ENCODE results near the gene SASH1.

SASH1 gene

DNA sequence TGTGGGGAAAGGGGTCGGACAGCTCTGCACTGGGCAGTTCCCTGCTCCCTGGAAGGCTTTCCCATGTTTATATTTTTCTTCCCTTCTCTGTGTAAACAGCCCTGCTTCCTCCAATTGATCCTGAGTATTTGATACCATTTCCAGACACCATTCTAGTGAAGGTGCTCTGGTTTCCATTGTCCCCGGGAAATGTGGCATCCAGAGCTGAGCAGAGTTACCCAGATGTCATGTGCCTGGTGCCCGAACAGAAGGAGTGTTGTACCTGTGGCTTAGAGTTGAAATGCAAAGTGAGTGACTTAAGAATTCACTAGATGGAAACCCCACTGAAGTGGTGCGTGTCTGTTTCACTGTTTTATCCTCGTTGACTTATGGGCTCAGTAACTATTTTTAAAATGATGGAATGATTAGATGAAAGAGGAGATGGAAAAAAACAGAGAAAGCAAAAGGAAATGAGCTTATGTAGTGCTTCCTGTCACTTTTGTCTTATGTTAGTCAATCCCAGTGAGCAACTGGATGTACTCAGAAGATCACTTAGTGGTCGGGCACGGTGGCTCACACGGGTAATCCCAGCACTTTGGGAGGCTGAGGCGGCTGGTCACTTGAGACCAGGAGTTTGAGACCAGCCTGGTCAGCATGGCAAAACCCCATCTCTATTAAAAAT lies 83.8 kb downstream of the SASH1 start (continued):
- TF ChIP-seq, protein P1, sequence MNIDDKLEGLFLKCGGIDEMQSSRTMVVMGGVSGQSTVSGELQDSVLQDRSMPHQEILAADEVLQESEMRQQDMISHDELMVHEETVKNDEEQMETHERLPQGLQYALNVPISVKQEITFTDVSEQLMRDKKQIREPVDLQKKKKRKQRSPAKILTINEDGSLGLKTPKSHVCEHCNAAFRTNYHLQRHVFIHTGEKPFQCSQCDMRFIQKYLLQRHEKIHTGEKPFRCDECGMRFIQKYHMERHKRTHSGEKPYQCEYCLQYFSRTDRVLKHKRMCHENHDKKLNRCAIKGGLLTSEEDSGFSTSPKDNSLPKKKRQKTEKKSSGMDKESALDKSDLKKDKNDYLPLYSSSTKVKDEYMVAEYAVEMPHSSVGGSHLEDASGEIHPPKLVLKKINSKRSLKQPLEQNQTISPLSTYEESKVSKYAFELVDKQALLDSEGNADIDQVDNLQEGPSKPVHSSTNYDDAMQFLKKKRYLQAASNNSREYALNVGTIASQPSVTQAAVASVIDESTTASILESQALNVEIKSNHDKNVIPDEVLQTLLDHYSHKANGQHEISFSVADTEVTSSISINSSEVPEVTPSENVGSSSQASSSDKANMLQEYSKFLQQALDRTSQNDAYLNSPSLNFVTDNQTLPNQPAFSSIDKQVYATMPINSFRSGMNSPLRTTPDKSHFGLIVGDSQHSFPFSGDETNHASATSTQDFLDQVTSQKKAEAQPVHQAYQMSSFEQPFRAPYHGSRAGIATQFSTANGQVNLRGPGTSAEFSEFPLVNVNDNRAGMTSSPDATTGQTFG (tag by site-specific recombination; IDR thresholded peaks at IDR 0.05; ENCODE audit: borderline replicate concordance), result no peak
- TF ChIP-seq ZNF555 (tag by site-specific recombination; conservative IDR thresholded peaks at IDR 0.05) (no peak), ZNF701 (tag by site-specific recombination; IDR thresholded peaks at IDR 0.05) (no peak), KLF9 (tag by site-specific recombination; IDR thresholded peaks at IDR 0.05; ENCODE audit: low read depth) (no peak), MYNN (tag by site-specific recombination; IDR thresholded peaks at IDR 0.05; ENCODE audit: borderline replicate concordance) (no peak), ZNF433 (tag by site-specific recombination; IDR thresholded peaks at IDR 0.05; ENCODE audit: low read depth) (no peak), ZNF202 (tag by site-specific recombination; IDR thresholded peaks at IDR 0.05; ENCODE audit: borderline replicate concordance) (no peak), IKZF3 (tag by site-specific recombination; IDR thresholded peaks at IDR 0.05) (no peak)
- TF ChIP-seq, protein P2, sequence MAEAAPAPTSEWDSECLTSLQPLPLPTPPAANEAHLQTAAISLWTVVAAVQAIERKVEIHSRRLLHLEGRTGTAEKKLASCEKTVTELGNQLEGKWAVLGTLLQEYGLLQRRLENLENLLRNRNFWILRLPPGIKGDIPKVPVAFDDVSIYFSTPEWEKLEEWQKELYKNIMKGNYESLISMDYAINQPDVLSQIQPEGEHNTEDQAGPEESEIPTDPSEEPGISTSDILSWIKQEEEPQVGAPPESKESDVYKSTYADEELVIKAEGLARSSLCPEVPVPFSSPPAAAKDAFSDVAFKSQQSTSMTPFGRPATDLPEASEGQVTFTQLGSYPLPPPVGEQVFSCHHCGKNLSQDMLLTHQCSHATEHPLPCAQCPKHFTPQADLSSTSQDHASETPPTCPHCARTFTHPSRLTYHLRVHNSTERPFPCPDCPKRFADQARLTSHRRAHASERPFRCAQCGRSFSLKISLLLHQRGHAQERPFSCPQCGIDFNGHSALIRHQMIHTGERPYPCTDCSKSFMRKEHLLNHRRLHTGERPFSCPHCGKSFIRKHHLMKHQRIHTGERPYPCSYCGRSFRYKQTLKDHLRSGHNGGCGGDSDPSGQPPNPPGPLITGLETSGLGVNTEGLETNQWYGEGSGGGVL (tag by site-specific recombination; IDR thresholded peaks at IDR 0.05), result no peak

DNA sequence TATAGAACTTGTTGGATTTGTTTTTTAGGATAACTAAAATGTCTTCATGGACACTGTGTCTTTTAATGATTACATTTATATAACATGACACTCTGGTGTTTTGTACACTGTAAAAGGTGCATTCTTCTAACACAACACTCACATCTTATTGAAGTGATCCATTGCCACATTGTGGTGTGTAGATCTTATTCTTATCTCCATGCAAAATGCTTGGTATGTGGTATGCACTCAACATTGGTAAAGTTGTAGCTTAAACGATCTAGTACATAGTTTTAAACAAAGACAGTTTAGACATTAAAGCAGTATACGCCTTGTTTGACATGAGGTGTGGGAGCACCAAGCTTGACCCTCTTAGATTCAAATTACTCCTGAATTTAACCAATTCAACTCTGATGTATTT lies 84.7 kb downstream of the SASH1 start:
- Histone ChIP-seq H3K36me3 (ENCODE audit: control insufficient read depth in 2 of 2, insufficient read depth in 1 of 2, low read length in 2 of 2) (no peaks in the 10 kb centered on the region), H3K4me1 (ENCODE audit: control insufficient read depth, insufficient read depth, low read length) (no peaks in the 10 kb centered on the region), H3K27ac (ENCODE audit: extremely low read depth, low read depth, low read length) (no peak overlapping the region), H3K4me3 (ENCODE audit: low read depth, low read length) (no peak overlapping the region), H3K9me3 (ENCODE audit: control insufficient read depth, insufficient read depth, low read depth, low read length) (no peaks in the 10 kb centered on the region)
- TF ChIP-seq, protein P3, sequence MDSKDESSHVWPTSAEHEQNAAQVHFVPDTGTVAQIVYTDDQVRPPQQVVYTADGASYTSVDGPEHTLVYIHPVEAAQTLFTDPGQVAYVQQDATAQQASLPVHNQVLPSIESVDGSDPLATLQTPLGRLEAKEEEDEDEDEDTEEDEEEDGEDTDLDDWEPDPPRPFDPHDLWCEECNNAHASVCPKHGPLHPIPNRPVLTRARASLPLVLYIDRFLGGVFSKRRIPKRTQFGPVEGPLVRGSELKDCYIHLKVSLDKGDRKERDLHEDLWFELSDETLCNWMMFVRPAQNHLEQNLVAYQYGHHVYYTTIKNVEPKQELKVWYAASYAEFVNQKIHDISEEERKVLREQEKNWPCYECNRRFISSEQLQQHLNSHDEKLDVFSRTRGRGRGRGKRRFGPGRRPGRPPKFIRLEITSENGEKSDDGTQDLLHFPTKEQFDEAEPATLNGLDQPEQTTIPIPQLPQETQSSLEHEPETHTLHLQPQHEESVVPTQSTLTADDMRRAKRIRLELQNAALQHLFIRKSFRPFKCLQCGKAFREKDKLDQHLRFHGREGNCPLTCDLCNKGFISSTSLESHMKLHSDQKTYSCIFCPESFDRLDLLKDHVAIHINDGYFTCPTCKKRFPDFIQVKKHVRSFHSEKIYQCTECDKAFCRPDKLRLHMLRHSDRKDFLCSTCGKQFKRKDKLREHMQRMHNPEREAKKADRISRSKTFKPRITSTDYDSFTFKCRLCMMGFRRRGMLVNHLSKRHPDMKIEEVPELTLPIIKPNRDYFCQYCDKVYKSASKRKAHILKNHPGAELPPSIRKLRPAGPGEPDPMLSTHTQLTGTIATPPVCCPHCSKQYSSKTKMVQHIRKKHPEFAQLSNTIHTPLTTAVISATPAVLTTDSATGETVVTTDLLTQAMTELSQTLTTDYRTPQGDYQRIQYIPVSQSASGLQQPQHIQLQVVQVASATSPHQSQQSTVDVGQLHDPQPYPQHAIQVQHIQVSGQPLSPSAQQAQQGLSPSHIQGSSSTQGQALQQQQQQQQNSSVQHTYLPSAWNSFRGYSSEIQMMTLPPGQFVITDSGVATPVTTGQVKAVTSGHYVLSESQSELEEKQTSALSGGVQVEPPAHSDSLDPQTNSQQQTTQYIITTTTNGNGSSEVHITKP (tag by site-specific recombination; IDR thresholded peaks at IDR 0.05), result no peak
- TF ChIP-seq ZNF24 (tag by site-specific recombination; IDR thresholded peaks at IDR 0.05) (no peak), ZNF621 (tag by site-specific recombination; IDR thresholded peaks at IDR 0.05) (no peak), ZNF157 (tag by site-specific recombination; IDR thresholded peaks at IDR 0.05) (no peak)
- ChIA-PET POLR2A (interaction anchor here (0.5 kb wide), 1 partner anchor 49 kb away, joined by 3 read pairs; no protein-coding TSS in a partner anchor), CTCF (interaction anchor here (1.2 kb wide), 1 partner anchor 14 kb away, joined by 3 read pairs; no protein-coding TSS in a partner anchor)

DNA sequence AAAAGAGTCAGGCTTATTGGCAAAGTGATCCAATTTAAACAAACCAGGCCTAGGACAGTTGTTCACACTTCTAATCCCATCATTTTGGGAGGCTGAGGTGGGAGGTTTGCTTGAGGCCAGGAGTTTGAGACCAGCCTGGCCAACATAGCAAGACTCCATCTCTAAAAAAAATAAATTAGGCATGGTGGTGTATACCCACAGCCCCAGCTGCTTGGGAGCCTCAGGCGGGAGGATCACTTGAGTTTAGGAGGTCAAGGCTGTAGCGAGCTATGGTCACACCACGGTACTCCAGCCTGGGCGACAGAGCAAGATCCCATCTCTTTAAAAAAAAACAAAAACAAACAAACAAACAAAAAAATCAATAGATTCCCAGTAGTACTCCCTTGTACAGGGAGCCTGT lies 86.8 kb downstream of the SASH1 start:
- Histone ChIP-seq H3K4me3 (ENCODE audit: low read depth, low read length) (no peak overlapping the region), H3K27ac (ENCODE audit: extremely low read depth, low read depth, low read length) (no peak overlapping the region), H3K36me3 (ENCODE audit: control insufficient read depth in 2 of 2, insufficient read depth in 1 of 2, low read length in 2 of 2) (no peaks in the 10 kb centered on the region), H3K9me3 (ENCODE audit: control insufficient read depth, insufficient read depth, low read depth, low read length) (no peaks in the 10 kb centered on the region), H3K4me1 (ENCODE audit: control insufficient read depth, insufficient read depth, low read length) (no peaks in the 10 kb centered on the region)
- CTCF ChIA-PET, result interaction anchor here (0.6 to 1.1 kb wide), 2 partner anchors 31 to 252 kb away, joined by 3 to 4 read pairs; no protein-coding TSS in a partner anchor
- POLR2A ChIA-PET, result no interaction called here
- TF ChIP-seq ZNF629 (tag by site-specific recombination; IDR thresholded peaks at IDR 0.05) (no peak), ZNF184 (tag by site-specific recombination; IDR thresholded peaks at IDR 0.05) (no peak), ZNF366 (tag by site-specific recombination; conservative IDR thresholded peaks at IDR 0.05) (no peak), ZNF24 (tag by site-specific recombination; IDR thresholded peaks at IDR 0.05) (no peak), ZNF658 (tag by site-specific recombination; IDR thresholded peaks at IDR 0.05) (no peak), ZFP41 (tag by site-specific recombination; IDR thresholded peaks at IDR 0.05; ENCODE audit: borderline replicate concordance) (no peak)
- TF ChIP-seq, protein P4, sequence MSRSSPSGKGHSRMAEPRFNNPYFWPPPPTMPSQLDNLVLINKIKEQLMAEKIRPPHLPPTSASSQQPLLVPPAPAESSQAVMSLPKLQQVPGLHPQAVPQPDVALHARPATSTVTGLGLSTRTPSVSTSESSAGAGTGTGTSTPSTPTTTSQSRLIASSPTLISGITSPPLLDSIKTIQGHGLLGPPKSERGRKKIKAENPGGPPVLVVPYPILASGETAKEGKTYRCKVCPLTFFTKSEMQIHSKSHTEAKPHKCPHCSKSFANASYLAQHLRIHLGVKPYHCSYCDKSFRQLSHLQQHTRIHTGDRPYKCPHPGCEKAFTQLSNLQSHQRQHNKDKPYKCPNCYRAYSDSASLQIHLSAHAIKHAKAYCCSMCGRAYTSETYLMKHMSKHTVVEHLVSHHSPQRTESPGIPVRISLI (tag by site-specific recombination; IDR thresholded peaks at IDR 0.05), result peak; percentile 53; the same call in 1 of the 2 replicates

All from HEK293 (cell line).